ENCODE data around the gene NF1.
"Not testable (repeated sequence)": the region's sequence is repeated elsewhere in the genome, so short reads cannot be mapped to it uniquely, and the experiment has no call there.

The NF1 gene

GRCh38 chr17:31252741-31253140 lies 158.0 kb downstream of the NF1 start:
- no peak for DNase-seq (ENCODE audit: low read depth, low spot score)

- DNase-seq (ENCODE audit: low read depth, low spot score) = no peak
Observed at GRCh38 chr17:31254654-31255053, 159.9 kb downstream of the NF1 start.

GRCh38 chr17:31256936-31257335 lies 162.2 kb downstream of the NF1 start:
- DNase-seq (ENCODE audit: low read depth, low spot score) = no peak

GRCh38 chr17:31260151-31260550 lies 165.4 kb downstream of the NF1 start:
- DNase-seq (ENCODE audit: low read depth, low spot score) = no peak

- no peak for DNase-seq (ENCODE audit: low read depth, low spot score)
Observed at GRCh38 chr17:31261601-31262000, 166.8 kb downstream of the NF1 start.

GRCh38 chr17:31262923-31263322 lies 168.1 kb downstream of the NF1 start:
- not testable (repeated sequence) for DNase-seq (ENCODE audit: low read depth, low spot score)

- no peak for DNase-seq (ENCODE audit: low read depth, low spot score)
Observed at GRCh38 chr17:31266042-31266441, 171.3 kb downstream of the NF1 start.

GRCh38 chr17:31269036-31269577 lies 174.3 kb downstream of the NF1 start:
- no peak for DNase-seq (ENCODE audit: low read depth, low spot score)

GRCh38 chr17:31269578-31269983 lies 174.8 kb downstream of the NF1 start:
- peak; percentile 65 for DNase-seq (ENCODE audit: low read depth, low spot score)

GRCh38 chr17:31272236-31272635 lies 177.5 kb downstream of the NF1 start:
- no peak for DNase-seq (ENCODE audit: low read depth, low spot score)

GRCh38 chr17:31272803-31273202 lies 178.0 kb downstream of the NF1 start:
- no peak for DNase-seq (ENCODE audit: low read depth, low spot score)

GRCh38 chr17:31273516-31273915 lies 178.7 kb downstream of the NF1 start:
- DNase-seq (ENCODE audit: low read depth, low spot score) = no peak

GRCh38 chr17:31274252-31274651 lies 179.5 kb downstream of the NF1 start:
- no peak for DNase-seq (ENCODE audit: low read depth, low spot score)

GRCh38 chr17:31275116-31275515 lies 180.3 kb downstream of the NF1 start:
- DNase-seq (ENCODE audit: low read depth, low spot score) = no peak

- no peak for DNase-seq (ENCODE audit: low read depth, low spot score)
Observed at GRCh38 chr17:31279401-31279800, 184.6 kb downstream of the NF1 start.

GRCh38 chr17:31281061-31281460 lies 186.3 kb downstream of the NF1 start:
- DNase-seq (ENCODE audit: low read depth, low spot score) = no peak

- DNase-seq (ENCODE audit: low read depth, low spot score) = no peak
Observed at GRCh38 chr17:31283841-31284240, 189.1 kb downstream of the NF1 start.

- DNase-seq (ENCODE audit: low read depth, low spot score) = no peak
Observed at GRCh38 chr17:31286587-31286986, 191.8 kb downstream of the NF1 start.

- not testable (repeated sequence) for DNase-seq (ENCODE audit: low read depth, low spot score)
Observed at GRCh38 chr17:31287932-31288331, 193.2 kb downstream of the NF1 start.

GRCh38 chr17:31289790-31290189 lies 195.0 kb downstream of the NF1 start:
- no peak for DNase-seq (ENCODE audit: low read depth, low spot score)

GRCh38 chr17:31291820-31292219 lies 197.0 kb downstream of the NF1 start:
- no peak for DNase-seq (ENCODE audit: low read depth, low spot score)

- no peak for DNase-seq (ENCODE audit: low read depth, low spot score)
Observed at GRCh38 chr17:31293581-31293980, 198.8 kb downstream of the NF1 start.

- DNase-seq (ENCODE audit: low read depth, low spot score) = no peak
Observed at GRCh38 chr17:31294231-31294630, 199.5 kb downstream of the NF1 start.

- no peak for DNase-seq (ENCODE audit: low read depth, low spot score)
Observed at GRCh38 chr17:31294820-31295488, 200.2 kb downstream of the NF1 start.
